Ishikawa (cell line): ENCODE data around the gene EML1.

Experiments
- CEBPB ChIP-seq: IDR thresholded peaks from 2 replicates; pipeline ENCODE4 v1.6.1; 2012
- EGR1 ChIP-seq: IDR thresholded peaks from 2 replicates; pipeline ENCODE4 v1.6.1; 2012
- RAD21 ChIP-seq: IDR thresholded peaks from 2 replicates; pipeline ENCODE4 v1.6.1; 2012; ENCODE audit warnings: low read depth
- REST ChIP-seq: IDR thresholded peaks from 2 replicates; pipeline ENCODE4 v1.6.1; 2012; ENCODE audit warnings: low read depth, mild to moderate bottlenecking
- USF1 ChIP-seq: IDR thresholded peaks from 2 replicates; pipeline ENCODE4 v1.6.1; 2012

GRCh38 chr14:99925471-99925870 is 132.3 kb downstream of the EML1 start:
- TF ChIP-seq EGR1 (no peak), REST (no peak), RAD21 (no peak), USF1 (no peak), CEBPB (no peak)
